HG02759 (cell line): ENCODE data around the gene GP5.

ENCODE experiments used
- ATAC-seq: cut with Tn5 transposase; IDR thresholded peaks from one replicate; pipeline ENCODE4 v1.9.1; 2021; ENCODE audit warnings: mild to moderate bottlenecking, moderate library complexity; ENCODE audit not compliant: unreplicated experiment

The GP5 gene

DNA sequence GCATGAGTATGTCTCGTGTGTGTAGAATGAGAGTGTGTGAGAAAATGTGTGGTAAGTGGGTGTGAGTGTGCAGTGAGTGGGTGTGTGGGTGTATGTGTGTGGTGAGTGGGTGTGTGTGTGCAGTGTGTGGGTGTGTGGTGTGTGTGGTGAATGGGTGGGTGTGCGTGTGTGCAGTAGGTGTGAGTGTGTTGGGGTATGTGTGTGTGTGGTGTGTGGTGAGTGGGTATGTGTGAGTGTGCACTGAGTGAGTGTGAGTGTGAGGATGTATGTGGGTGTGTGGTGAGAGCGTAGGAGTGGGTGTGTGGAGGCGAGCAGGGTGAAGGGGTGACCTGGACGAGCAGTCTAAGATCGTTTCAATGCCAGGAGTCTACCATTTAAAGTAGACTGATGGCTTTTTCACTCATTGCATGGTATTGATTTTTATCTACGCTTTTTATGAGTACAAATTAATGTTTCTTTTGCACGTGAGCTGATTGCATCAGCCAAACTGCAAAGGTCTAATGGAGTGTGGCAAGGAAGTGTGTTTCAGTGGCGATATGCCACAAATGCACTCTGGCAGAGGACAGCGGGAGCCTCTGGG is 46.3 kb downstream of the GP5 start:
- no peak for ATAC-seq

DNA sequence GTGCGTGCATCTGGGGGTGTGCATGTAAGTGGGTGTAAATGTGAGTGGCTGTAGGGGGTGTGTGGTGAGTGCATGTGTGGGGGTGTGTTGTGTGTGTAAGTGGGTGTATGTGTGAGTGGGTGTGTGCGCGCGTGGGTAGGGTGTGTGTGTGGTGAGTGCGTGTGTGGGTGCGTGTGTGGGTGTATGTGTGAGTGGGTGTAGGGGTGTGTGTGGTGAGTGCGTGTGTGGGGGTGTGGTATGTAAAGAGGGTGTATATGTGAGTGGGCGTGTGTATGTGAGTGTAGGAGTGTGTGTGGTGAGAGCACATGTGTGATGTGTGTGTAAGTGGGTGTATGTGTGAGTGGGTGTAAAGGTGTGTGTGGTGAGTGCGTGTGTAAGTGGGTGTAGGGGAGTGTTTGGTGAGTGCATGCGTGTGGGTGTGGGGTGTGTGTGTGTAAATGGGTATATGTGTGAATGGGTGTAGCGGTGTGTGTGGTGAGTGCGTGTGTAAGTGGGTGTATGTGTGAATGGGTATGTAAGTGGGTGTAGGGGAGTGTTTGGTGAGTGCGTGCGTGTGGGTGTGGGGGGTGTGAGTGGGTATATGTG is 47.0 kb downstream of the GP5 start:
- ATAC-seq, result no peak

DNA sequence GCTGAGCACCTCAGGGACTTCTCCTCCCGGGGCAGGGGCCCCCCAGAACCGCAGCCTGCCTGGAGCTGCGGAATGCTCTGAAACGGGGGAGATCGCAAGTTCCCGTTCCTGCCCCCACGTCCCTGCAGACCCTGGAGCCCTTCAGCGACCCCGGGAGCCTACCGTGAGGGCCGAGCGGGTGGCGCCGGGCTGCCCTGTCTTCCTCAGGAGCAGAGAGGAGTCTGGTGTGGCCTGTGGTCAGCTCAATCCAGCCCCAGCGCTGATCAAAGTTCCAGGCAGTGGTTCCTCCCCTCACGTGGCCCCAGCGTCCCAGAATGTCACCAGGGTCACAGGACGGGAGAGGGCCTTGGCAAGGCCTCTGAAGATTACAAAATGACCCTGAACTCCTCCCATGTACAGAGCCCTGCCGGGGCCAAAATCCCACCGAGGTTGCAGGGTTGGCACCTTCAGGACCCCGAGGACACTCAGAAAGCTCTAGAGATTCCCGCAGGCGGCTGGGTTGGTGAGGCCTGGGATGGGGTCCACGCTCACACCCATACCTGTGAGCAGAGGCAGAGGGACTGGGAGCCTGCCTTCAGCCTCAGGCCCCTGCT is 47.9 kb downstream of the GP5 start, which contains the start of gene CPN2:
Gene CPN2 (minus strand): TSS at position 249 of the 593 bp plus-strand sequence. CDS start 8,626 bp downstream, outside the sequence.
- no peak for ATAC-seq

DNA sequence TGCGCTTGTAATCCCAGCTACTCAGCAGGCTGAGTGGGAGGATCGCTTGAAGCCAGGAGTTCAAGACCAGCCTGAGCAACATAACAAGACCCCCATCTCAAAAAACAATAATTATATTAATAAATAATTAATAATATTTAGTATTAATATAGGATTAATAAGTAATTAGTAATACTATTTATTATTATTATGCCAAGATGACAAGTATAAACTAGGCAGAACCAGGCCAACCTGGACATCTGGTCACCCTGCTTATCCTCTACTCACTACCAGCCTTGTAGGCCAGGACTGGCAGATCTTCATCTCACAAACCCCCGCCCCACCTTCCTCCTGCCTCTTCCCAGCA is 48.4 kb downstream of the GP5 start:
- no peak for ATAC-seq

DNA sequence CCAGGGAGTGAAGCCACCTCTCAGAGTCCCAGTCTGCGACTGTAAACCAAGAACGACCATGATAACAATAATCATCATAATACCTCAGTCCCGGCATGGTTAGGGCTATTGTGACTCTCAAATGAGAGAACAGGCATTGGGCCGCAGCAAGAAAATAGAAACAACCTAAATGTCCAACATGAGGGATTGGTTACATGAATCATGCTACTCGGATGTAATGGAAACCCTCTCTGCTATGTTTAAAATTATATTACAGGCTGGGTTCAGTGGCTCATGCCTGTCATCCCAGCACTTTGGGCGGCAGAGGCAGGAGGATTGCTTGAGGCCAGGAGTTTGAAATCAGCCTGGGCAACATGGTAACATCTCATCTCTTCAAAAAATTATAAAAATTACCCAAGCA is 50.7 kb downstream of the GP5 start:
- no peak for ATAC-seq

DNA sequence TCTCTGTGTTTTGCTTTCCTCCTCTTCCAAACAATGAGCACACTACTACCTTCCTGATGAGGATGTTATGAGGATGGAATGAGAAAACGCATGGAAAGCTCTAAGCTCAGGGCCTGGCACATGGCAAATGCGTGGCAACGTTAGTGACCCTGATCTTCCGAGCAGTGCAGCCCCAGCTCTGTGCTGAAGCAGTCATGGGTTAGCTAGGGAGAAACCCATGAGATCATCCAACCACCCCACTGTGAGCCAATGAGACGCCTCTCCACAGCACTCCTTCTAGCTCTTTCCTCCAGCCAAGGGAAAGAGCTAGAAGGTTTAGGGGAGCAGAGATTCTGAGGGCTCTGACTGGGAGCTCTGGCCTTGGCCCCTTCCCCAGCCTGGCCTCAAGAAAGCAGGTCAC is 52.4 kb downstream of the GP5 start:
- ATAC-seq, result no peak

DNA sequence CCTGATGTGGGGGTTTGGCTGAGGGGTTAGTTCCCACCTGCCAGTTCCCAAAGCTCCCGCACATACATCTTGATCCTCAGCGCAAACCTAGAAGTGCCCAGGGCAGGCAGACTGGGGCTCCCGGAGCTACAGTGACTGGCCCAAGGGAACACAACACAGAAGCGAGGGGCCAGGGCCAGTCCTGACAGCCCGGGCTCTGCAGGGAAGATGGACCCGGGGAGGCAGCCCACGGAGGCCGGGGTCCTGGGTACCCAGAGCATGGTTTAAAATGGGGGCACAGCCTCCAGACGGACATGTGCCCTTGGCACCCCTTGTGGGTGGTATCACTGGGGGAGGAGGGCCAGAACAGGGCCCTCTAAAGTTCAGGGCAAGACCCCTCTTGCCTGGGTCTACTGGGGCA is 53.0 kb downstream of the GP5 start:
- ATAC-seq, result no peak
